ENCODE measurements around the gene CYB5R3.
"Not testable (repeated sequence)": the region's sequence is repeated elsewhere in the genome, so short reads cannot be mapped to it uniquely, and the experiment has no call there.

The CYB5R3 gene

DNA sequence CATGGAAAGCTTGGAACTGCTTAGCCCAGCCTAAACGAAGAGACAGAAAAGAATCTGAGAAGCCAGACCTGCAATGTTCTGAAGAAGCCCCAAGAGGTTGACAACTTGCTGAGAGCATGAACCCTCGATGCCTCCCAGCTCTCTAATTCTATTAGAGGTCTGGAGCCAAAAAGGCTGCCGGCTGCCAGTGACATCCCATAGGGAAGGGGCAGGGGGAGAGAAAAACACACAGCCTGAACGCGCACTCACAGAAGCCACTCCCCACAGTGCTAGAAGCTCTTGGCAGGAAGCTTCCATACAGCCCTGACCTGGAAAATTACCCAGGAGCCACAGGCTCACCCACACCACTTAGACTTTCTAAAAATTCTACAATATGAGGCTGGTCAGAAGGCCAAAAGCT is 52.9 kb downstream of the CYB5R3 start:
- peak; percentile 40 for DNase-seq

- DNase-seq, result no peak
Measured at GRCh38 chr22:42595434-42595833, 53.8 kb downstream of the CYB5R3 start.

- DNase-seq, result no peak
Measured at GRCh38 chr22:42591987-42592386, 57.2 kb downstream of the CYB5R3 start.

- DNase-seq, result no peak
Measured at GRCh38 chr22:42587588-42588175, 61.5 kb downstream of the CYB5R3 start.

DNA sequence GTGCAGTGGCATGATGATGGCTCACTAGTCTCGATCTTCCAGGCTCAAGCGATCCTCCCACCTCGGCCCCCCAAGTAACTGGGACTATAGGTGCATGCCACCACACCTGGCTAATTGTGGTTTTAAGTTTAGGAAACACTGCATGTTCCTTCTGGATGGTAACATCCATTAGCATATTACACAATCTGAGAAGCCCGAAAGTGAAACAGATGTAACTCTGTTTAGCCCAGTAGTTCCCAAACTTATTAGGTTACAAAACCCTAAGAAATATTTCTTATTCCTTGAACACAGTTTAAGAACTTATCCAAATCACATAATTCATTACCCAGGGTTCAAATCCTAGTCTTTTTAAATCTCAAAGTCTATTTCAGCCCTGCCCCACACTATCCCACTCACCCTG is 62.8 kb downstream of the CYB5R3 start:
- DNase-seq, result no peak

GRCh38 chr22:42585096-42585495 is 64.1 kb downstream of the CYB5R3 start:
- no peak for DNase-seq

- no peak for DNase-seq
Measured at GRCh38 chr22:42584364-42584940, 64.7 kb downstream of the CYB5R3 start.

DNA sequence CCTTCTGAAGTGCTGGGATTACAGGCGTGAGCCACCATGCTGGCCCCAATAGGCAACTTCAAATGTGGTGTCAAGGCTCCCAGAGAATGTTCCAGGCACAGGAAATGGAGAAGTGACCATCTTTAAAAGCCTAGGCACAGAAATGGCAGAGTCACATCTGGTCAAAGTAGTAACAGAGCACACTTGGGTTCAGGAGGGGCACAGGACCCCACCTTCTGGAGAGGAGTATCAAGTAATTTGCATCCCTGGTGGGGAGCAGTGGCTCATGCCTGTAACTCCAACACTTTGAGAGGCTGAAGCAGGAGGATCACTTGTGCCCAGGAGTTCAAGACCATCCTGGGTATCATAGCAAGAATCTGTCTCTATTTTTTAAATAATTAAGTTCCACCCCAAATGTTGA is 66.2 kb downstream of the CYB5R3 start:
- no peak for DNase-seq

DNA sequence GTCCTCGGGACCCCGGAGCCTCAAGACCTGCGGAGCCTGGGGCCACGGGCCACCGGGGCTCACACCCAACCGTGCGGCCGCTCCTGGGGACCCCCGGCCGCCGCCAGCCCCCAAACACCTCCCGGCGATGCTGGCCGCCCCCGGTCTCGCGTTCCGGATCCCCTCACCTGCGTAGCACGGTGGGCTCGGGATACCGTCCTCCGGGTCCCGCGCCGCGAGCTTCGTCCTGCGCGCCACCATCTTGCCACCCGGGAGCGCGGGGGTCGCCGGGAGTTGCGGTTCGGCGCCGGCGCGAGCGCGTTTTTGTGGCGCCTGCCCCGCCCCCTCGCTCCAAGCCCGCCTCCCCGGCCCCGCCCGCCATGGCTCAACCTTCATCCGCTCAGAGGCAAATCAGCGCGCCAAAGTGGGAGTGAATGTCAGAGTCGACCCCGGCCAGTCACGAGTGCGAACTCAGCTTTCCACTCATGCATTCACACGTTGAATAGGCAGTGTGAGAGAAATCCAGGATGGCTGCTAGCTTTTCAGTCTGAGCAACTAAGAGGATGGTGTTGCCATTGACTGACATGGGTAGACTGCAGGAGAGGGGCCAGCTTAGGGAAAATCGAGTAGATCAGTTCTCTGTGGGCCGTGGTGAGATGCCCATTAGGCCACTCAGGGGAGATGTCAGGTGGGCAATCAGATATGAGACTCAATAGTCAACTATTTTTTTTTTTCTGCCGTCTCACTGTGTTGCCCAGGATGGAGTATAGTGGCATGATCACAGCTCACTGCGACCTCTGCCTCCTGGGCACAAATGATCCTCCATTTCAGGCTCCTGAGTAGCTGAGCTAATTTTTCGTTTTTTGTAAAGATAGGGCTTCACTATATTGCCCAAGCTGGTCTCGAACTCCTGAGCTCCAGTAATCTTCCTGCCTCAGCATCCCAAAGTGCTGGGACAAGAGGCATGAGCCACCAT is 67.2 kb downstream of the CYB5R3 start:
- DNase-seq, result peak; percentile 90

GRCh38 chr22:42581194-42581761 is 67.9 kb downstream of the CYB5R3 start:
- not testable (repeated sequence) for DNase-seq

- DNase-seq, result not testable (repeated sequence)
Measured at GRCh38 chr22:42580040-42580439, 69.2 kb downstream of the CYB5R3 start.

DNA sequence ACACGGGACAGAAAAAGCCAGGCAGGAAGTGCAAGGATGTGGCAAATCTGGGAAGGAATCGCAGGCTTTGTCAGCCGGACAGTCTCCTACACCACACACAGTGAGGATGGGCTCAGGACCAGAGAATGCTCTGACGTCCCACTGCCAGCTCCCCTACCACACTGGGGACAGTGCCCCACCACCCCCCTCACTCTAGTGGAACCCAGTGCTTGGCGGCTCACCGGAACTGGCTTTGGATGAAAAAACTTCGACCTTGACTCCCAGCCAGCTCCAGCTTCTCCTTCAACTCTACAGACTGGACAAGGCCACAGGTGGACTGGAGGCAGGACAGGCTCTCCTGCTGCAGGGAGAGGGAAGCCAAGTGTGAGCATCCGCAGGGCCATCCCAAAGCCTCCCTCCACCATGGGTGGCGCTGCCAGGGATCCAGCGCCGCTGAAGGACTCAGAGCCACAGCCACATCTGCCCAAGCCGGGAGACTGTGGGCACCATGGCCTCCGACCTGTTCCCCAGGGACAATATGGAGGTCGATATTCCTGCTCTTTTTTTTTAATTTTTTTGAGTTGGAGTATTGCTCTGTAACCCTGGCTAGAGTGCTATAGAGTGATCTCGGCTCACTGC is 71.5 kb downstream of the CYB5R3 start:
- no peak for DNase-seq

DNA sequence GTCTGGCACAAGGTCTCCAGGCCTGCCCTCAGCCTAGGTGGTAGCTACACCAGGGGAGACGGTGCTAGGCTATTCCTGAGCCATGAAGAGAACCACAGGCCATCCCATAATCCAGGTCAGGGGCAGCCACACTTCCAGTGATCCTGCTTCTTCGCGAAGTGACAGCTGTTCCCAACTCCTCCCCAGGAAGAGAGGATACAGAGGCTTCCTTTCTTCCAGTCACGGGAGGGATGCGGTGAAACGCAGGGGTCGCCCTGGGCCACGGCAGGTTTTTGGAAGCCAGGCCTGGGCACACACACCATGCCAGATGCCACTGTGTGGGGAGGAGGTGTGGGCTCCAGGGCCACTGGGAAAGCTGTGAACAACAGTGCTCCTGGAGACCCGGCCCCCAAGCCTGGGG is 72.1 kb downstream of the CYB5R3 start:
- DNase-seq, result not testable (repeated sequence)

DNA sequence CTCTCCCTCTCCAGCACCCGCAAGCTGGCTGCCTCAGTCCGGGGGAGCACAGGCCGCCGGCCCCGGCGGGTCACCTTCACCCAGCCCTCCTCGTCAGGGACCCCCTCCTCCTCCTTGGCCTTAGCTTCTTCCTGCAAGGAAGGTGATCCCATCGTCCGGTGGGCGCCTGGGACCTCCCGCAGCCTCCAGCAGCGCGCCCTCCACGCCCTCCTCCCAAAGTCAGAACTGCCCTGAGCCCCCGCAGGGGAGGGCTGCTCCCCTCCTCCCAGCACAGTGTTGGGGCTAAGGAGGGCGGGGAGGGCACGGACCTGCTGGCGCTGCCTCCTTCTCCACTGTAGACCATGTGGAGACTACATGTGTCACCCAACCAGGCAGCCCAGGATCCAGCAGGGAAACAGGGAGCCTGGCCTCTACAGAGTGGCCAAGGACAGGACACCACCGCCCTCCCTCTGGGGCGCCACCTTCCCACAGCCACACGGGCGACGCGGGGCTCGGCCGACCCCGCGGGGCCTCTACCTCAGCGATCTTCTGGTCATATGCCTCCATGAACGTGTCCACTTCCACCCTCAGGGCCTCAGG is 73.1 kb downstream of the CYB5R3 start:
- DNase-seq, result not testable (repeated sequence)

DNA sequence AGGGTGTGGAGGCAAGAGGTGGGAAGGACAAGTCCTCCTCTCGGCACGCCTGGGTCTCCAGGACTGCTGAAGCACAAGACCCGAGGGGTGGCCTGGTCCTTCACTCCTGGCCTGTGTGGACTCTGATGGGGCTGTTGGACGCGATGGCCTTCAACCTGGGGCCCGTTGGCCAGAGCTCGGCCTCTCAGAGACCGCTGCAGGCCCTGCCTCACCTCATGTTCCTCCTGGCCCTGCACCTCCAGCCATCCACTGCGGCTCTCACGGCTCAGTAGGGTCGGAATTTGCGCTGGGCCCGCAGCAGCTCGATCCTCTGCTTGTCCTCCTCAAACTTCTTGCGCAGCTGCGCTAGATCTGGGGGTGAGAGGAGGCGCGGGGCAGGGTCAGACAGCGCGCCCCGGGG is 74.7 kb downstream of the CYB5R3 start:
- DNase-seq, result not testable (repeated sequence)

DNA sequence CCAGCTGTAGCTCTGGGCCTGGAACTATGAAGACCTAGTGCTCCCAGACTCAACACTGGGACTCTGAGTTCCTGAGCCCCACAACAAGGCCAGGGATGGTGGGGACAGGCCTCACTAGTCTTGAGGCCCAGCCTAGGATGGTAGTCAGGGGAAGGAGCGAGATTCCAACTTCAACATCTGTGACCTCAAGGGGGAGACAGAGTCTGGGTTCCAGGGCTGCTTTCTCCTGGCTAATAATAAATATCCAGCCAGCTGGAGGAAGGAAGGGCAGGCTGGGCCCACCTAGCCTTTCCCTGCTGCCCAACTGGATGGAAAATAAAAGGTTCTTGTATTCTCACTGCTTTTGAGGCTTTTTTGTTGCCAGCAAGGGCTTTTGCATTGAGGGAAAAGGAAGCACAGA is 75.1 kb downstream of the CYB5R3 start:
- DNase-seq, result not testable (repeated sequence)

- not testable (repeated sequence) for DNase-seq
Measured at GRCh38 chr22:42571068-42571467, 78.1 kb downstream of the CYB5R3 start.

DNA sequence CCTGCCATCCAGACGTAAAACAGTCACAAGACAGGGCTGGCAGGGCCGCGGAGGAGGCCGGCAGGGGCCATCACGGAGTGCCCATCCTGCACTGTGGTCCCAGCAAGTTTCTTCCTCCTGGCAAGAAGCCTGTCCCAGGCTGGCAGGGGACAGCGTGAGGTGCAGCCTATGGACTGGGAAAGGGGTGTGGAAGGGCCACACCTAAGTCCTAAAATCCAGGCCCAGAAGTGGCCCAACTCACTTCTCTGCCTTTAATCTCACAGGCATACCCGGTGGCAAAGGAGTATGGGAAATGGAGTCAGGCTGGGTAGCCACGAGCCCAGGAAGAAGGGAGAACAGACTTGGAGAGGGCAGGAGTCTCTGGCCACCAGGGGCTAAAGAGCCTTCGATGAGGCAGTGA is 78.6 kb downstream of the CYB5R3 start:
- DNase-seq, result not testable (repeated sequence)

GRCh38 chr22:42567950-42568349 is 81.2 kb downstream of the CYB5R3 start:
- DNase-seq, result not testable (repeated sequence)
